K562 (cell line): Measurements from ENCODE around the gene NTF4. TPM values are rescaled to one million over a fixed set of nuclear protein-coding genes. Genes with fewer than 3 reads are reported as not detected.
A peak's percentile ranks its signal among the peaks of the same experiment; 100 is the strongest.

Experiments
- CREBBP ChIP-seq: IDR thresholded peaks from one replicate; pipeline ENCODE4 v1.6.1; 2012; ENCODE audit warnings: low read depth, mild to moderate bottlenecking, control low read depth, inconsistent platforms, low read length
- CREM ChIP-seq: IDR thresholded peaks from 2 replicates; pipeline ENCODE4 v1.6.1; 2014; ENCODE audit warnings: antibody characterized with exemption, low read depth
- CTCF ChIP-seq, 3 experiments: IDR thresholded peaks in 2 of 3; conservative IDR thresholded peaks in 1 of 3; 2 replicates each; pipeline ENCODE4 v1.5.1; 2011 to 2012; ENCODE audit warnings: low read length in 3 of 3, mild to moderate bottlenecking in 3 of 3, control low read depth in 2 of 3, improper control_type of control experiment in 1 of 3, inconsistent platforms in 1 of 3, low read depth in 1 of 3, mixed read lengths in 1 of 3, moderate library complexity in 1 of 3; ENCODE audit not compliant: insufficient read depth in 2 of 3
- DPF2 ChIP-seq: fragments of 450-650 bp; IDR thresholded peaks from 2 replicates; pipeline ENCODE4 v1.6.1; 2016
- E4F1 ChIP-seq: fragments of 250-450 bp; sonication (Bioruptor Pico); IDR thresholded peaks from 2 replicates; pipeline ENCODE4 v1.5.0; 2021; ENCODE audit warnings: mild to moderate bottlenecking, borderline replicate concordance
- ESRRA ChIP-seq: fragments of 450-650 bp; IDR thresholded peaks from 2 replicates; pipeline ENCODE4 v1.6.1; 2014; ENCODE audit warnings: low read depth, mild to moderate bottlenecking, moderate library complexity, borderline replicate concordance
- FUS ChIP-seq: fragments of 200-400 bp; formaldehyde crosslinking; optimal IDR thresholded peaks from 2 replicates; pipeline ENCODE3; 2017; ENCODE audit warnings: low read depth, low read length
- GABPB1 ChIP-seq: sonication (generic); formaldehyde crosslinking; IDR thresholded peaks from 2 replicates; pipeline ENCODE4 v1.8.0; 2022; ENCODE audit warnings: mild to moderate bottlenecking, missing genetic modification reagents
- HMG20B ChIP-seq: fragments of 250-450 bp; sonication (Bioruptor Pico); IDR thresholded peaks from 2 replicates; pipeline ENCODE4 v1.5.0; 2021; ENCODE audit warnings: mild to moderate bottlenecking
- KDM1A ChIP-seq, 2 experiments: fragments of 450-650 bp; IDR thresholded peaks; 2 replicates each; pipeline ENCODE4 v1.6.1; 2016; ENCODE audit warnings: mild to moderate bottlenecking in 2 of 2
- NR0B1 ChIP-seq: fragments of 450-650 bp; IDR thresholded peaks from one replicate; pipeline ENCODE4 v1.6.1; 2018; ENCODE audit warnings: mild to moderate bottlenecking, moderate library complexity; ENCODE audit not compliant: partially characterized antibody
- NRF1 ChIP-seq, 2 experiments: fragments of 450-650 bp; IDR thresholded peaks in 1 of 2; conservative IDR thresholded peaks in 1 of 2; 2 replicates each; pipeline ENCODE4 v1.6.1; 2014; ENCODE audit warnings: mild to moderate bottlenecking in 2 of 2
- RCOR1 ChIP-seq, 2 experiments: IDR thresholded peaks; 2 replicates each; pipeline ENCODE4 v1.6.1; 2012; ENCODE audit warnings: low read depth in 2 of 2, low read length in 2 of 2, borderline replicate concordance in 1 of 2, improper control_type of control experiment in 1 of 2
- SRF ChIP-seq, 2 experiments: fragments of 250-450, 450-650 bp in 1 of 2; sonication (Bioruptor Pico) in 1 of 2; sonication (generic) in 1 of 2; formaldehyde crosslinking; IDR thresholded peaks; 2 replicates each; pipeline versions ENCODE4 v1.5.0 to v1.5.1; 2020 to 2022; ENCODE audit warnings: mild to moderate bottlenecking in 1 of 2, missing genetic modification reagents in 1 of 2
- TFAP4 ChIP-seq: sonication (generic); formaldehyde crosslinking; IDR thresholded peaks from 2 replicates; pipeline ENCODE4 v1.8.0; 2022; ENCODE audit warnings: missing genetic modification reagents, mild to moderate bottlenecking, moderate library complexity, borderline replicate concordance
- ZBTB7A ChIP-seq: IDR thresholded peaks from 2 replicates; pipeline ENCODE4 v1.6.1; 2011; ENCODE audit warnings: low read depth, mild to moderate bottlenecking, low read length, moderate library complexity, borderline replicate concordance; ENCODE audit not compliant: control insufficient read depth
- ZNF263 ChIP-seq: sonication (generic); formaldehyde crosslinking; IDR thresholded peaks from 2 replicates; pipeline ENCODE4 v1.8.0; 2022; ENCODE audit warnings: mild to moderate bottlenecking, missing genetic modification reagents, borderline replicate concordance
- ZNF75A ChIP-seq: fragments of 450-650 bp; formaldehyde crosslinking; IDR thresholded peaks from 2 replicates; pipeline ENCODE4 v1.4.0; 2020; ENCODE audit warnings: mild to moderate bottlenecking
- ZNF764 ChIP-seq: fragments of 250-450 bp; sonication (Bioruptor Pico); IDR thresholded peaks from 2 replicates; pipeline ENCODE4 v1.4.0; 2020; ENCODE audit warnings: low read depth, mild to moderate bottlenecking, moderate library complexity
- polyA plus RNA-seq, 8 experiments: library from polyadenylated mRNA; depleted of rRNA in 4 of 8; stranded (reverse) in 5 of 8; unstranded in 3 of 8; fragments of >200 nt; fragmentation: Nextera tagmentation in 2 of 8; fragmentation: Illumina TruSeq in 1 of 8; extraction: Ambion mirVana in 2 of 8; extraction: Trizol in 1 of 8; gene quantifications; 2 replicates each; pipeline versions ENCODE4 v1.2.1 to v1.2.3, GENCODE V29; 2011 to 2014; ENCODE audit warnings: inconsistent platforms in 1 of 8, missing spikeins in 1 of 8
- total RNA-seq, 7 experiments: library from RNA; depleted of rRNA in 6 of 7; stranded (reverse); fragments of >200 nt in 6 of 7; fragmentation: Illumina TruSeq in 2 of 7; extraction: Trizol in 2 of 7; gene quantifications; 2 replicates each; pipeline versions ENCODE4 v1.2.1 to v1.2.3, GENCODE V29; 2011 to 2021; ENCODE audit warnings: low replicate concordance in 1 of 7

The NTF4 gene
- total and polyA plus RNA-seq, 9 of the 15 experiments (the other 6 are each of a cell fraction or from before 2014, with no cell fraction given), result not detected

- TF ChIP-seq E4F1 (CRISPR knock-in tag) (no peak), FUS (no peak), CREBBP (no peak), NRF1 (conservative IDR thresholded peaks at IDR 0.05 in 1 of 2, IDR thresholded peaks at IDR 0.05 in 1 of 2) (peak; percentile 43 to 54; a peak in 3 of 4 replicates), GABPB1 (0 out of 2 replicates have a peak, but pooled peaks have one; percentile 25), RCOR1 (IDR thresholded peaks at IDR 0.05; ENCODE audit: borderline replicate concordance in 1 of 2, low read depth in 2 of 2, low read length in 2 of 2) (0 out of 4 replicates have a peak, but pooled peaks of 1 of the 2 experiments have one; percentile 36), NR0B1 (no peak), HMG20B (no peak), SRF (CRISPR knock-in tag; IDR thresholded peaks at IDR 0.05) (0 out of 4 replicates have a peak, but pooled peaks of 1 of the 2 experiments have one; percentile 12), ESRRA (no peak; the same call in 1 of the 2 replicates), CTCF (IDR thresholded peaks at IDR 0.05 in 2 of 3, conservative IDR thresholded peaks at IDR 0.05 in 1 of 3; ENCODE audit: insufficient read depth in 2 of 3, low read depth in 1 of 3, low read length in 3 of 3) (peak; percentile 28 to 81 (median 41); a peak in 5 of 6 replicates), ZNF263 (CRISPR knock-in tag) (no peak), ZNF764 (peak; percentile 93), ZNF75A (CRISPR knock-in tag) (no peak), TFAP4 (CRISPR knock-in tag) (peak; percentile 21; the same call in 1 of the 2 replicates), KDM1A (IDR thresholded peaks at IDR 0.05) (0 out of 4 replicates have a peak, but pooled peaks of 1 of the 2 experiments have one; percentile 29), DPF2 (peak; percentile 16; the same call in 1 of the 2 replicates), ZBTB7A (0 out of 2 replicates have a peak, but pooled peaks have one; percentile 47), CREM (no peak)
These were observed 45.2 kb downstream of the NTF4 start (continued) for GRCh38 chr19:49019242-49019932.
